ENCODE measurements around the gene STAT6.

The STAT6 gene

DNA sequence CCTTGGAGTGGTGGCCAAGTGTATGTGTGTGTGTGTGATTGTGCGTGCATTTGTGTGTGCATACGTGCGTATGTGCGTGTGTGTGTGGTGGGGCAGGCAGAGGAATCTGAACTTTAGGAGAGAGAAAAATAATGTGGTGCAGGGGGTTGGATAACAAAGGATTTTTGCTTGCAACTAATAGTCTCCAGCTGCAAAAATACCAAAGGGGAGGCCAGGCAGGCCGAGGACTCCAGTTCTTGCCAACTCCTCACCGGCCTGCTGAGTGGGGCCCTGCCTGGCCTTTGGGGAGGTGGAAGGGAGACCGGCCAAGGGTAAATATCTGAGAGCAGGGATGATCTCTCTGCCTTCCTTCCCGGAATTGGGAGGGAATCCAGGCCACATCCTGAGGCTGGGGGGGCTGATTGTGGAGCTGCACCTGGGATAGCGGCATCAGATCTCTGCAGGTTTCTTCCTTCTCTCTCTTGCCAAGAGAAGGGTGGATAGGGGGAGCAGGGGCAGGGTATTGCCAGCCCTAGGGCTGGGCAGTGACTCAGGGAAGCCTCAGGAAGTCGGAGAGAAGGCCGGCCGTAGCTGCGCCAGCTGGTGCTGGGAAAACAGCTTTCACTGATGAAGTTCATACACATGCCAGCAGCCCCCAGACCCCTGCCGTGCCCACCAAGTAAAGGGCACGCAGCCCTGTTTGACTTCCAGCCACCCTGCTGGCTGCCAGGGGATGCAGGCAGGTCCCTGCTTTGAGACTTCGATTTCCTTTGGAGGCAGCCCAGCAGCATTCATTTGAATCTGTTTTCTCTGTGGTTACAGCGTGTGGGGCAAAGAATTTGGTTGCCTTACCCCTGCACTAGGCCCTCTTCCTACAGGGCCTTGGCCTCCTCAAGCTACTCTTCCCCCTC lies 40.8 kb upstream of the STAT6 start:
- TF ChIP-seq, protein P1, sequence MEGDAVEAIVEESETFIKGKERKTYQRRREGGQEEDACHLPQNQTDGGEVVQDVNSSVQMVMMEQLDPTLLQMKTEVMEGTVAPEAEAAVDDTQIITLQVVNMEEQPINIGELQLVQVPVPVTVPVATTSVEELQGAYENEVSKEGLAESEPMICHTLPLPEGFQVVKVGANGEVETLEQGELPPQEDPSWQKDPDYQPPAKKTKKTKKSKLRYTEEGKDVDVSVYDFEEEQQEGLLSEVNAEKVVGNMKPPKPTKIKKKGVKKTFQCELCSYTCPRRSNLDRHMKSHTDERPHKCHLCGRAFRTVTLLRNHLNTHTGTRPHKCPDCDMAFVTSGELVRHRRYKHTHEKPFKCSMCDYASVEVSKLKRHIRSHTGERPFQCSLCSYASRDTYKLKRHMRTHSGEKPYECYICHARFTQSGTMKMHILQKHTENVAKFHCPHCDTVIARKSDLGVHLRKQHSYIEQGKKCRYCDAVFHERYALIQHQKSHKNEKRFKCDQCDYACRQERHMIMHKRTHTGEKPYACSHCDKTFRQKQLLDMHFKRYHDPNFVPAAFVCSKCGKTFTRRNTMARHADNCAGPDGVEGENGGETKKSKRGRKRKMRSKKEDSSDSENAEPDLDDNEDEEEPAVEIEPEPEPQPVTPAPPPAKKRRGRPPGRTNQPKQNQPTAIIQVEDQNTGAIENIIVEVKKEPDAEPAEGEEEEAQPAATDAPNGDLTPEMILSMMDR (IDR thresholded peaks at IDR 0.05; ENCODE audit: low read depth, low read length): no peak; the same call in 1 of the 2 replicates
- peak; percentile 92 for DNase-seq (ENCODE audit: extremely low read depth, low read depth)

DNA sequence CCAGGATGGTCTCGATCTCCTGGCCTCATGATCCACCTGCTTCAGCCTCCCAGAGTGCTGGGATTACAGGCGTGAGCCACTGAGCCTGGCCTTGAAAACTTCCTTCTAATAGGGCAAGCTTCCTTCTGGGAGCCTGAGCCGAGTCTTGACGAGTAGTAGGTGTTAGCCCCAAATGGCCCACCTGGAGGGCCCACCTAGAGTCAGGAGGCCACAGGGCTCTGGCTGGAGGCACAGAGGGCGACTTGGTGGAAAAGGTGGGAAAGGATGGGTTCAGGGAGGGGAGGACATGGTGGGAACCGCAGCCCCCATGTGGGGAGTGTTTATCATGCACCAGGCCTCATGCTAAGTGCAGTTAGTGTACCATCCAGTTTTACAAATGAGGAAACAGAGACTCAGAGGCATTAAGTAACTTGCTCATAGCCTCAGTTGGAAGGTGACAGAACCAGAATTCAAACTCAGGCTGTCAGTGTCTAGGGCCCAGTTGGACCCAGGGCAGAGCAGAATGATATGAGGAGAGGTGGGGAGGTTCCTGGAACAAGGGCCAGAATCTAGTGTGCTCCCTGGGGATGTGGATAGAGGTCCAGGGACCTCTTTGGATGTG lies 39.3 kb upstream of the STAT6 start:
- TF ChIP-seq, protein P1 (IDR thresholded peaks at IDR 0.05; ENCODE audit: low read depth, low read length): no peak
- DNase-seq (ENCODE audit: extremely low read depth, low read depth): no peak

DNA sequence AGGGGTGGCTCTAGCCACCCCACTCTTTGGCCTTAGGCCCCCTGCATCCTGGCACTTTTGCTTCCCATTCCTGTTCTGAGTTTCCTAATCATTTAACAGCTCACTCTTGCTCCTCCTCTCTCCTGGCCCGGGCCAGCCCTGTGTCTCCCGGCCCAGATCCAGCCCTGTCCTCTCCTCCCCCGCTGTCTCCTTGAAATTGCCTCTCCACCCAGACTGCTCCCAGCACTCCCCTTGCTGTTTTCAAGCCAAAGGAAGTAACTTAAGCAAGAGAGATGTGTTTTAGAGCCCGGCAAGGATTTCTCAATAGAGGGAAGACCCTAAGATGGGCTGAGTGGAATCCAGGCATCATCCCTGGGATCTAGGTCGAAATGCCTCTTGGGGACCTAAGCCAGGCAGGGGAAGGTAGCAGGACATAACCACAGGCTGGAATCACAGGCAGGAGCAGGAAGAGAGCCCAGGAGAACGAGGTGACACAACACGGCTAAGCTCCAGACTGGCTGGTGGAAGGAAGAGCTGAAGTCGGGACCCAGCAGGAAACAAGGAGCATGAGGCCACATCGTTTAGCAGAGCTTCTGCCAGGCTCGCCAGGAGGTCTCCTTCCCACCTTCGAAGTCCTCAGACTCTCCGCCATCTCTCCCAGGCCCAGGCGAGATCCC lies 38.2 kb upstream of the STAT6 start:
- peak; percentile 64 for DNase-seq (ENCODE audit: extremely low read depth, low read depth)
- TF ChIP-seq, protein P1 (IDR thresholded peaks at IDR 0.05; ENCODE audit: low read depth, low read length): no peak

DNA sequence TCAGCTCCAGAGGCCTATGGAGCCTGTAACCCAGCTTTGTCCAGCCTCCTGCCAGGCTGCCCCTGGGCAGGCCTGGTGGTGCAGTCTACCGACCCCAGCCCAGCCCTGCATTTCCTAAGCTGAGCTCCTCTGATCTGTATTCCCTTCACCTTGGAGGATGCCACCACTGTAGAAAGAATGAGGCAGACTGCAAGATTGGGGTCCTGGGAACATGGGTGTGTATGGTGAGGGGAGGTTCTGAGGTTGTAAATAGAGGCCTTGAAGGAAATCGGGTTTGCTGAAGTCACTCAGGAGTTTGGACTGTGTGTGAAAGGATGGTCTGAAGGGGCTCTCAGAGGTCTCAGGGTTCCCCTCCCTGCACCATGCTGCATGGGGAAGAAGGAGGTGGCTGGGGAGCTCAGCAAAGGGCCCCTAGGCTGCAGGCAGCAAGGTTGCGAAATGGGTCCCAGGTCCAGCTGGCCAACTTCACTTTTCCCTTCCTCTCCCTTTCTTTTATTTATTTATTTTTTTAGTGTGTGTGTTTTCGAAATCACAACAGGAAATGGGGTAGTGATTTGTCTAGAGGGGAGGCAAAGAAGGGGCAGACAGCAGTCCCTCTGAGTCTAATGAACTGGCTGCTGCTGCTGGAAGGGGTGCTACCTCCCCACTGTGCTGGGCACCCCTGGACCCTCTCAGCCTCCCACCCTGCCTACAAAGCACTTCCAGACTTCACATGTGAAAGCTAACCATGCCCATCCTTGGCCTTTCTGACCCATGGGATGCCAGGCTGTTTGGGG lies 37.5 kb upstream of the STAT6 start:
- TF ChIP-seq, protein P1 (IDR thresholded peaks at IDR 0.05; ENCODE audit: low read depth, low read length): no peak
- peak; percentile 51 for DNase-seq (ENCODE audit: extremely low read depth, low read depth)

DNA sequence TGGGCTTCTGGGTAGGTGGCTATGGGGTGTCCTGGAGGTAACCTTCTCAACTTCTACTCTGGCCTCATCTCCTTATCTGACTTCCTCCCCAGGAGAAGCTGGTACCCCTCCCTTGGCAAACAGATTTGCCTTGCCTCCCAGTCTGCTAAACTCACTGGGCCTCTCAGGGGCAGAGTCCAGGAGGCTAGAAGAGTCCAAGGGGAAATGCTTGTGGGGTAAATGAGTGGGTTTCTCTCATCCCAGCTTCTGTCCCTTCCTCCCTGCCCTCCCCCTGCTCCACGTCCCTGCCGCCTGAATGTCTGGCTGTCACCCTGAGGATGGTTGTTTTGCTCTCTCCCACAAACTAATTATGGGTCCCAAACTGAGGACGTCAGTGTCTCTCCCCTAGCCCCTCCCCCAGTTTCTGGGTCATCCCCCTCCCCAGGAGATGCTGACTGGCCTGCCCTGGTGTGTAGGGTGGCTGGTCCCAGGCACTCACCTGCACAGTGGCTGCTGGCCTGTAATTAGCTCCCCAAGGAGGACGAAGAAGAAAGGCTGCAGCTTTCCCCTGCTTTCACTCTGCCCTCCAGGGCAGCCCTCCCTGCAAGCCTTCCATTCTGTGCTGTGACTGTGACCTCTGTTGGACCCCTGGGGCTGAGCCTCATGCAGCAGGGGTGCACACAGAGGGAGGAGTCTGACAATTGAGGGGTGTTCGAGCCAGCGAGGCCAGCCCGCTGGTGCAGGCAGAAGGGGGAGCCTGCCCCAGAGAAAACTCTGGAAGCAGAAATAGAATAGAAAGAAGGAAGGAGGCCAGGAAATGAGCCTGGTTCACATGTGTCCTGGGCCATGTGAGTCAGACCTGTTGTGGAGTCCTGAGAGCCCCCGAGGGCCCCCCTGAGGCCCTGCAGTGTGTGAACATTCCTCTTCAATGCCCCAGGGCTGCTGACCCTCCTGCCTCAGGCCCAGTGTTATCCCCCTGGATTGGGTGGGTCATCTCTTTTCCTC lies 36.1 kb upstream of the STAT6 start, which contains the start of gene LRP1-AS:
Gene LRP1-AS (minus strand): TSS at position 659 of the 984 bp plus-strand sequence.
- TF ChIP-seq, protein P1 (IDR thresholded peaks at IDR 0.05; ENCODE audit: low read depth, low read length): no peak
- DNase-seq (ENCODE audit: extremely low read depth, low read depth): no peak

DNA sequence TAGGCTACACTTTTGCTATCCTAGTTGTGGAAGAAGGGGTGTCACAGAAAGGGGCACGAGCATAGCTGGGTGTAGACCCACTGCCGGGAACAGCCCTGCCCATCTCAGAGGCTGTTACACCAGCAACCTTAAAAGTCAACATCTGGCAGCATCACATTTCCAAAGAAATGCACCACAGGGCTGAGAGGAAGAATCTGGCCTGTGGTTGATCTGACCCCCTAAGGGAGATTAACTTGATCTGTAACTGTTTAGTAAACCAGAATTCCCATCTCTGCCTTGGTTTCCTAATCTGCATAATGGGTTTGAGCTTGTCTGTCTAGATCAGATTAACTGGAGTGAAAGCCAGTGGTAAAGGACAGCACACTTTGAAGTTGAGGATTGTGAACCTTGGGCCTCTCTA lies 34.9 kb upstream of the STAT6 start:
- peak; percentile 67 for DNase-seq (ENCODE audit: extremely low read depth, low read depth)
- TF ChIP-seq, protein P1 (IDR thresholded peaks at IDR 0.05; ENCODE audit: low read depth, low read length): no peak
